Astrocyte (in vitro differentiated cells and primary cell): ENCODE results near the gene SLC4A9.

Experiments used
- CTCF ChIP-seq: IDR thresholded peaks from 2 replicates; pipeline ENCODE4 v1.5.1; 2011; ENCODE audit warnings: low read depth, mild to moderate bottlenecking, inconsistent platforms, low read length, moderate library complexity; ENCODE audit not compliant: insufficient read depth
- EZH2 ChIP-seq: IDR thresholded peaks from 2 replicates; pipeline ENCODE4 v1.6.1; 2012; ENCODE audit warnings: mild to moderate bottlenecking, low read length, inconsistent platforms; ENCODE audit not compliant: insufficient read depth

- TF ChIP-seq CTCF (no peak), EZH2 (no peak)
Measured at GRCh38 chr5:140388052-140388451, 28.1 kb downstream of the SLC4A9 start.
